ENCODE results near the gene RAX2. TPM values are rescaled to one million over a fixed set of nuclear protein-coding genes. Genes with fewer than 3 reads are reported as not detected.

The RAX2 gene
- total RNA-seq, 1 experiment from 2014 or later, result not detected

GRCh38 chr19:3792114-3792513, 20.1 kb upstream of the RAX2 start:
- Mint-ChIP-seq H3K4me1 (ENCODE audit: low read depth, unreplicated experiment) (no peaks in the 10 kb centered on the region), H3K27me3 (ENCODE audit: insufficient read depth, unreplicated experiment) (peaks cover 6% of the 10 kb centered on the region), H3K27ac (ENCODE audit: unreplicated experiment) (no peak overlapping the region), H3K4me3 (ENCODE audit: unreplicated experiment) (no peak overlapping the region), H3K36me3 (ENCODE audit: insufficient read depth, unreplicated experiment) (no peaks in the 10 kb centered on the region), H3K9me3 (ENCODE audit: unreplicated experiment) (no peaks in the 10 kb centered on the region)
- intact Hi-C loops (cut with micrococcal nuclease; ENCODE audit: unreplicated experiment), result no loop called here
- POLR2A ChIA-PET, result no interaction called here
- no TSS peak for BruUV-seq (replicated peaks)
- H3K4me3 ChIP-seq (ENCODE audit: low read depth, low read length), result no peak overlapping the region
- CTCF ChIA-PET, result no interaction called here
- no peaks in the 10 kb centered on the region for H3K4me1 ChIP-seq
- no peaks in the 10 kb centered on the region for H3K36me3 ChIP-seq (ENCODE audit: control insufficient read depth, insufficient read depth, low read length)
- TF ChIP-seq, protein P1, sequence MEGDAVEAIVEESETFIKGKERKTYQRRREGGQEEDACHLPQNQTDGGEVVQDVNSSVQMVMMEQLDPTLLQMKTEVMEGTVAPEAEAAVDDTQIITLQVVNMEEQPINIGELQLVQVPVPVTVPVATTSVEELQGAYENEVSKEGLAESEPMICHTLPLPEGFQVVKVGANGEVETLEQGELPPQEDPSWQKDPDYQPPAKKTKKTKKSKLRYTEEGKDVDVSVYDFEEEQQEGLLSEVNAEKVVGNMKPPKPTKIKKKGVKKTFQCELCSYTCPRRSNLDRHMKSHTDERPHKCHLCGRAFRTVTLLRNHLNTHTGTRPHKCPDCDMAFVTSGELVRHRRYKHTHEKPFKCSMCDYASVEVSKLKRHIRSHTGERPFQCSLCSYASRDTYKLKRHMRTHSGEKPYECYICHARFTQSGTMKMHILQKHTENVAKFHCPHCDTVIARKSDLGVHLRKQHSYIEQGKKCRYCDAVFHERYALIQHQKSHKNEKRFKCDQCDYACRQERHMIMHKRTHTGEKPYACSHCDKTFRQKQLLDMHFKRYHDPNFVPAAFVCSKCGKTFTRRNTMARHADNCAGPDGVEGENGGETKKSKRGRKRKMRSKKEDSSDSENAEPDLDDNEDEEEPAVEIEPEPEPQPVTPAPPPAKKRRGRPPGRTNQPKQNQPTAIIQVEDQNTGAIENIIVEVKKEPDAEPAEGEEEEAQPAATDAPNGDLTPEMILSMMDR (IDR thresholded peaks at IDR 0.05; ENCODE audit: insufficient read depth in 1 of 2, low read depth in 1 of 2, low read length in 1 of 2, severe bottlenecking in 1 of 2, unreplicated experiment in 1 of 2), result no peak
- no peaks in the 10 kb centered on the region for H3K9me3 ChIP-seq
- H3K27me3 ChIP-seq (replicated peaks; ENCODE audit: control insufficient read depth, insufficient read depth, low read length), result no peaks in the 10 kb centered on the region
- DNase-seq, result no peak

DNA sequence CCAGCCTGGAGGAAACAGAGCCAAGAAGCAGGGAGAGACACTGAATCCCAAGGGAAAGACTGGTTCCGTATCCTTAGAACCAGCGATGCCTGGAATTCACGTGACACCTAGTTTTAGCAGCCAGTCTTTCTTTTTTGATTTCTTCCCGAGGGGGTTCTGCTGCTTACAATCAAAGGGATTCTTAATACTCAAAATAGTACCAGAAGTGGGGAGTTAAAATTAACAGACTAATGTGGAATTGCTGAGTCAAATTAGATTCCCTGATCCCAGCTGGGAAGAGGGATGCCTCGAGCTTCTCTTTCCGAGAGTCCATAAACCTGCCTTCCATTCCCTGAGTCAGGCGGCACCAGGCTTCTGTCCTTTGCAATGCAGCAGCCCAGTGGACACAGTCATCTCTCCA, 18.9 kb upstream of the RAX2 start:
- no TSS peak for BruUV-seq (replicated peaks)
- H3K27me3 Mint-ChIP-seq (ENCODE audit: insufficient read depth, unreplicated experiment), result peaks cover 6% of the 10 kb centered on the region
- ChIA-PET CTCF (no interaction called here), POLR2A (no interaction called here)
- H3K27ac Mint-ChIP-seq (ENCODE audit: unreplicated experiment), result no peak overlapping the region
- no peak for DNase-seq
- no peaks in the 10 kb centered on the region for H3K4me1 Mint-ChIP-seq (ENCODE audit: low read depth, unreplicated experiment)
- H3K36me3 Mint-ChIP-seq (ENCODE audit: insufficient read depth, unreplicated experiment), result no peaks in the 10 kb centered on the region
- Histone ChIP-seq H3K9me3 (no peaks in the 10 kb centered on the region), H3K36me3 (ENCODE audit: control insufficient read depth, insufficient read depth, low read length) (no peaks in the 10 kb centered on the region), H3K27me3 (replicated peaks; ENCODE audit: control insufficient read depth, insufficient read depth, low read length) (no peaks in the 10 kb centered on the region), H3K4me3 (ENCODE audit: low read depth, low read length) (no peak overlapping the region), H3K4me1 (no peaks in the 10 kb centered on the region)
- H3K9me3 Mint-ChIP-seq (ENCODE audit: unreplicated experiment), result no peaks in the 10 kb centered on the region
- TF ChIP-seq, protein P1 (IDR thresholded peaks at IDR 0.05; ENCODE audit: insufficient read depth in 1 of 2, low read depth in 1 of 2, low read length in 1 of 2, severe bottlenecking in 1 of 2, unreplicated experiment in 1 of 2), result no peak
- intact Hi-C loops (cut with micrococcal nuclease; ENCODE audit: unreplicated experiment), result no loop called here
- H3K4me3 Mint-ChIP-seq (ENCODE audit: unreplicated experiment), result no peak overlapping the region

- Histone ChIP-seq H3K9me3 (no peaks in the 10 kb centered on the region), H3K27me3 (replicated peaks; ENCODE audit: control insufficient read depth, insufficient read depth, low read length) (no peaks in the 10 kb centered on the region), H3K4me1 (no peaks in the 10 kb centered on the region), H3K4me3 (ENCODE audit: low read depth, low read length) (no peak overlapping the region), H3K36me3 (ENCODE audit: control insufficient read depth, insufficient read depth, low read length) (no peaks in the 10 kb centered on the region)
- H3K9me3 Mint-ChIP-seq (ENCODE audit: unreplicated experiment), result no peaks in the 10 kb centered on the region
- no peak overlapping the region for H3K4me3 Mint-ChIP-seq (ENCODE audit: unreplicated experiment)
- POLR2A ChIA-PET, result no interaction called here
- no peak overlapping the region for H3K27ac Mint-ChIP-seq (ENCODE audit: unreplicated experiment)
- peaks cover 6% of the 10 kb centered on the region for H3K27me3 Mint-ChIP-seq (ENCODE audit: insufficient read depth, unreplicated experiment)
- no peak for DNase-seq
- intact Hi-C loops (cut with micrococcal nuclease; ENCODE audit: unreplicated experiment), result no loop called here
- H3K36me3 Mint-ChIP-seq (ENCODE audit: insufficient read depth, unreplicated experiment), result no peaks in the 10 kb centered on the region
- no TSS peak for BruUV-seq (replicated peaks)
- no peaks in the 10 kb centered on the region for H3K4me1 Mint-ChIP-seq (ENCODE audit: low read depth, unreplicated experiment)
- TF ChIP-seq, protein P1 (IDR thresholded peaks at IDR 0.05; ENCODE audit: insufficient read depth in 1 of 2, low read depth in 1 of 2, low read length in 1 of 2, severe bottlenecking in 1 of 2, unreplicated experiment in 1 of 2), result no peak
- CTCF ChIA-PET, result interaction anchor here (0.7 kb wide), 1 partner anchor 27 kb away, joined by 4 read pairs; no protein-coding TSS in a partner anchor
Observed at GRCh38 chr19:3790209-3790734, 18.2 kb upstream of the RAX2 start.

Data from Caco-2 (cell line).